CD1c-positive myeloid dendritic cell (primary cell): ENCODE measurements around the gene TPPP.
A peak's percentile ranks its signal among the peaks of the same experiment; 100 is the strongest.
"Not testable (repeated sequence)": the region's sequence is repeated elsewhere in the genome, so short reads cannot be mapped to it uniquely, and the experiment has no call there.

Experiments
- DNase-seq: peaks from one replicate; pipeline ENCODE4 v3.0.0-alpha.2; 2016; ENCODE audit errors: extremely low spot score

TPPP gene

DNA sequence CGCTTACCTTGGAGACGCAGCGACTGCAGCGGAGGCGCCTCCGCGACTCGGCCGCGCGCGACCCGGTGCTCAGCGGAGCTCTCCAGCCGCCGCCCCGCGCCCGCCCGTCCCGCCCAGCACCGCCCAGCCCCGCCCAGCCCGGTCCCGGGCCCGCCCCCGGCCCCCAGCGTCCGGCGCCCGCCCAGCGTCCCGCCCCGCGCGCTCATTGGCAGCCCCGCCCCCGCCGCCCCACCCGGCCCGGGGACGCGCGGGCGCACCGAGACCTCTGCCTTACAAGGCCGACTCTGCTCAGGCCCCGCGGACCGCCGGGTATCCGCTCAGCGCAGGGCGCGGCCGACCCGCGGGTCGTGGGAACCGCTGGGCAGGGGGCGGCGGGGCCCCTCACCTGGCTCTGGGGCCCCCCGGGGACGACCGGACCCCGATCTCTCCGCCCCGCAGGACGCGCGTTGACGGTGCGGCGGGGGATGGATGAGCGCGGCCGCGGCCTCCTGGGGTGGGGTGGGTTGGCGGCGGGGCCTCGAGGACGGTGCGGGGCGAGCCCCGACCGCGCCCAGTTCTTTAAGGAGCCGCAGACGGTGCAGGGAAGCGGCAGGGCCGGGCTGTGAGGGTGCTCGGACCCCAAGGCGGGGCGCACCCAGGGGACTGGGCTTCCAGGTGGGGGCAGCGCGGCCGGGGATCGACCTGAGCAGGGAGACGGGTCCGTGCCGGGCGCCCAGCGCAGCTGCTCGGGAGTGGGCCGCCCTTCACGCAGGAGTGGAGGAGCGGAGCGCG, at the start of gene TPPP:
Gene TPPP, minus strand, starts transcription at position 82 of the 771 bp plus-strand sequence. CDS start 15,292 bp downstream, outside the sequence.
- peak; percentile 83 for DNase-seq

DNA sequence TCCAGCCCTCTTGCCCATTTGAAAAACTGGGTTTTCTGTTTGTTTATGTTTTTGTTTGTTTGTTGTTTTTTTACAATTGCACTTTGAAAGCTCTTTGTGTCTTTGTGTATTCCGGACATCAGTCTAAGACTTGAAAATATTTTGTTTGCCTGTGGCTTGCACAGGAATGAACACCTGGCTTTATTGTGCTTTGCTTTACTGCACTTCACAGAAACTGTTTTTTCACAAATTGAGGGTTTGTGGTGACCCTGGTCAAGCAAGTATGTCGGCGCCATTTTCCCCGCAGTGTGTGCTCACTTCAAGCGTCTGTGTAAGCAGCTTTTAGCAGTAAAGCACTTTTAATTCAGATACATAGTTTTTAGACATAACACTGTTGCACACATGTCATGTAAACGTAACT, 49.1 kb upstream of the TPPP start:
- not testable (repeated sequence) for DNase-seq

DNA sequence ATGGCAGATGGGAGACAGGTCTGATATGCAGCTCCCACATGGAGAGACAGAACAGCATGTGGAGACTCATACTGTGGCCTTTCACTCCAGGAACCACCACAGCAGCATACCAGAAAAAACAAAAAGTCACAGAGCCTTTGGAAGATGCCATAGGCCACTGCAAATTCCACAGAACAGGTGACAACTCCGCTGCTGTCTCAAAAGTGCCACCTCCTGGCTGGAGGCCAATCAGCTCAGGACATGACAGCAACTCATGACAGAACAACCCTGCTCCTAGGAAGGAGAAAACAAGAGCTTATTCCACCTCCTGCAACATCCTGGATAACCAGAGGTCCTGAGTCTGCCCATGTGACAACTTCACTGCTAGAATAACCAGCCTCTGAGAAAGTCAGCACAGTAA, 41.0 kb upstream of the TPPP start:
- not testable (repeated sequence) for DNase-seq

DNA sequence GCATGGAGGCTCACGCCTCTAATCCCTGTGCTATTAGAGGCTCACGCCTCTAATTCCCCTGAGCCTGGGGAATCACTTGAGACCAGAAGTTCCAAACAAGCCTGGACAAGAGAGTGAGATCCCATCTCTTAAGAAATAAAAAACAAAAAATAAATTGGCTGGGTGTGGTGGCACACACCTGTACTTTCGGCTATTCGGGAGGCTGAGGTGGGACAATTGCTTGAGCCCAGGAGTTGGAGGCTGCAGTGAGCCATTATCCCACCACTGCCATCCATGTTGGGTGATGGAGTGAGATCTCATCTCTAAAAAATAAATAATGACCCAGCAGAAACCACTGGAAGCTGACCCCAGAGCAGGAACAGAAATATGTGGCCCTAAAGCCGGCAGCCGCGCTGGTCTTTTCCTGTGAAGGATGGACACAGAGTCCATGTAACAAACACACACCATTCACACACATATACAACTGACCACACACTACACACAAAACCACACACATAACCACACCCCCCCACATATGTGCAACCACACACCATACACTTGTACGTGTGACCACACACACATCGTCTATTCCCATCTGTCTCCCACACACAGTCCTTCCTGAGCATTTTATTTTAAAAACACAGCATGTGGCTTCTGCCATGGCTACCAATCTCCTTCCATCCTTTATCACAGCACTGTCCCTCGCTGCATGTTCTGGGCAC, 39.8 kb upstream of the TPPP start:
- DNase-seq: not testable (repeated sequence)

DNA sequence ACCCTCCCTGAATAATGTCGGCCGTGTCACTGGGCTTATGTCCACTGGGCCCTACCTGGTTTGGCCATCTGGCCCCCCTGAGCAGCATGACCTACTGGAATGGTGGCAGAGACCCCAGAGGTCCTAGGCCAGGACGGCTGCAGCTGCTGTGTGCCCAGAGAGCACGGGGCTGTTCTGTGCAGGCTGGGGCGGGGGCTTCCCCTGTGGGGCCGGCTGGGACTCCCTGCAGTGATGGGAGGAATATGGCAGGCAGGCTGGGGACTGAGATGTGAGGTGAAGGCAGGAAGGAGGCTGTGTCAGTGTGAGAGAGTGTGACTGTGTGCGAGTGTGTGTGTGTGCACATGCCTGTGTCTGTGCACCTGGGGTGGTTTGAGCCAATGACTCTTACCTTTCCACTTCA, 36.1 kb upstream of the TPPP start:
- not testable (repeated sequence) for DNase-seq

DNA sequence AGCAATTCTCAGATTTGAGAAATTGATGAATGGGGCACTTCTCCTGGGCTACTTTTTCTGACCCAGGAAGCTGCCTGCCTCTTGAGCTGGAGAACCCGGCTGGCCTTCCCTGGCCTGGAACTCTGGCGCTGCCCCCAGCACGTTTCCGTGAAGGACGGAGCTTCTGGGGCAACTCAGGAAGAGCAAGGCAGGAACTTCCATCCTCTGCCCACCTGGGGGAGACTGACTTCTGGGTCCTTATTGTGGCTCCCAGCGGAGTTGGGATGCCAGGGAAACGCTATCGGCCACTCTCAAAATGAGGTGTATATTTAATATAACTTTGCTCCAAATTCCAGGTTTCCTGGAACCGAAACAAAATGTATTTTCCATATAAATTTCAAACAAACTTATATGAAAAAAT, 33.9 kb upstream of the TPPP start:
- not testable (repeated sequence) for DNase-seq

DNA sequence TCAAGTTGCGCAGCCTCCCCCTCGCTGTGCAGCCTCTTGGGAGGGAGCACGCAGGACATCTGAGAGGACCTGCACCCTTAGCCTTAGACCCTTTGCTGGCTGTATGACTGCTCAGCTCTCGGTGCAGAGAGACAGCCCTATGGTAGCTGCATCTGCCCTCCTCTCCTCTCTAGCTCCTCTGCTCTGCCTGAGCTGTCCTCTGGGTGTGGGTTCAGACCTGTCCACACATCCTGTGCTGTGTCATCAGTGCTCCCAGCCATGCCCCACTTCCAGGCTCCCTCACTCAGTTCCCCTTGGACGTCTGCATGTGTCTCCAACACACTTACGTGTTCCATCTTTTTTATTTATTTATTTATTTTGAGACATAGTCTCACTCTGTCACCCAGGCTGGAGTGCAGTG, 30.7 kb upstream of the TPPP start:
- not testable (repeated sequence) for DNase-seq

DNA sequence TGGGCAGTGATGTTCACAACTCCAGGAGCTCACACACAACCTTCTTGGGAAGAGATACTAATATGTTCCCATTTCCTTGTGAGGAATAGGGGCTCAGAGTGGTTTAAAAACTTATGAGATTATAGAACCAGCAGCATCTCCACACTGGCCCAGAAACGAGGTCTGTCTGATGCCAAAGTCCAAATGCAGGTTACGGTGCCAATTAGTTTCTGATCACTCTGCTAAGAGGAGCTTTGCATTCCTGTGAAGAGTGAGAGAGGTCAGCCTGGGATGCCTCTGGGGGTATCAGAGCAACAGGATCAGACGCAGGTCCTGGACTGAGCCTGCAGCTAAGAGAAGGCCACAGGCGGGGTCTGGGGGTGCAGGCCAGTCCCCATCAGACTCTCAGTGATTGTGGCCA, 30.2 kb upstream of the TPPP start:
- not testable (repeated sequence) for DNase-seq

DNA sequence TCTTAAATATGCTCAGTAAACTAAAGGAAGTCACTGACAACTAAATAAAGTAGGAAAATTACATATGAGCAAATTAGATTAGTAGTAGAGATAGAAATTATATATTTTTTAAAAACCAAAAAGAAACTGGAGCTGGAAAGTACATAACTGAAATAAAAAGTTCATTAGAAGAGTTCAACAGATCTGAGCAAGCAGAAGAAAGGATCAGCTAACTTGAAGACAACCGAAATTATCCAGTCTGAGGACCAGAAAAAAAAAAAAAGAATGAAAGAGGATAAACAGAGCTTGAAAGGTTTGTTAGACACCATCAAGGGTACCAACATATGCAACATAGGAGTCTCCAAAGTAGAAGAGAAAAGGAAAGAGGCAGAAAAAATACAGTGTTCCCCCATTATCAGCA, 26.2 kb upstream of the TPPP start:
- DNase-seq: not testable (repeated sequence)

DNA sequence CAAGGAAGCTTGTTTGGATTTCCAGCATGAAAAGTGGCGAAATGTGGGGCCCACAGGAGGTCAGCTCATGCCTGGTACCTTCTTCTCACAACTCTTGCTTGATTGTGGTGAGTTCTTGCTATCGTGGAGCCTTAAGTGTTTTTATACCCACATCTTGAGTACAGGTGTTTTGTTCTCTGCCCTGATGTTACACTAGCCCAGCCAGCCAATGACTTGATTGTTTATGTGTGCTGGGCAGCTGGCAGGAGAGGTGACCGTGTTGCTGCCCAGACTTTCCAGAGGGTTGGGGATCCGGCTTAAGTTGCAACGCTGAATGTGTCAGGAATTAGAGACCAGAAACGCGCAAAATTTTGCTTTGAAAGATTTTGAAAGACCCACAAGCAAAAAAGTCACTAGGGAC, 24.0 kb upstream of the TPPP start:
- DNase-seq: no peak

DNA sequence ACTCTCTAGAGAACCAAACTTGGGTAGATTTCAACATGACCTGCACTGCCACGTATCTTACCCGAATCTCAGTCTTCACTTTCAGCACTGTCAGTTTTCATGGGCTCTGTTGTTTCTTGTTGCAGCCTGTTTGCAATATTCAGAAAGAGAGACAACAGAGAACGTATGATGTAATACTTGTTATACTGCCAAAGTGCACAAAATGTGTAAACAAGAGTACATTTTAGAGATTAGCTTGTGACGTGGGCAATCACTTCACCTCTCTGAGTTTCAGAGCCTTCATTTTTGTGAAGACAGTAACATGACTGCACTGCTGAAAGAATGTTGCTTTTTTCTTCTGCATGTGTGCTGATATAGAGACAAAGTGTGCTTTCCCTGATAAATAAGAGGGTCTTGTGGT, 23.6 kb upstream of the TPPP start:
- not testable (repeated sequence) for DNase-seq

DNA sequence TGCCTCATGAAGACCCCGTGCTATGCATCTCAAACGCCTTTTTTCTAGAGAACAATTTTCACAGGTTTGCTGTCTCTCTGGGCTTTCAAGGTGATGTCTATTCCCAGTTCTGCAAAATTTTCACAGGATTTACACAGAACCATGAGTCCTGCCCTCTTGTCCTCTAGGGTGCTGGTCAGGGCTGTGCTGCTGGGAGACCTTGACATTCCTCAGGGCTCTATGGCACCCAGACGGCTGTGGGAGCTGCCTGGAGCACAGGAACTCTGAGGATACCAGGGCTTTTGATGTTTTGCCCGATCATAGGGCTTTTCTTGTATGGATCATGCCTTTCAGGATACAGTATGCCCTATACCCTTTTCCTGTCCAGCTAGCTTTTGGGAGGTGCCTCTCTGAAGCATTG, 22.5 kb upstream of the TPPP start:
- DNase-seq: not testable (repeated sequence)

DNA sequence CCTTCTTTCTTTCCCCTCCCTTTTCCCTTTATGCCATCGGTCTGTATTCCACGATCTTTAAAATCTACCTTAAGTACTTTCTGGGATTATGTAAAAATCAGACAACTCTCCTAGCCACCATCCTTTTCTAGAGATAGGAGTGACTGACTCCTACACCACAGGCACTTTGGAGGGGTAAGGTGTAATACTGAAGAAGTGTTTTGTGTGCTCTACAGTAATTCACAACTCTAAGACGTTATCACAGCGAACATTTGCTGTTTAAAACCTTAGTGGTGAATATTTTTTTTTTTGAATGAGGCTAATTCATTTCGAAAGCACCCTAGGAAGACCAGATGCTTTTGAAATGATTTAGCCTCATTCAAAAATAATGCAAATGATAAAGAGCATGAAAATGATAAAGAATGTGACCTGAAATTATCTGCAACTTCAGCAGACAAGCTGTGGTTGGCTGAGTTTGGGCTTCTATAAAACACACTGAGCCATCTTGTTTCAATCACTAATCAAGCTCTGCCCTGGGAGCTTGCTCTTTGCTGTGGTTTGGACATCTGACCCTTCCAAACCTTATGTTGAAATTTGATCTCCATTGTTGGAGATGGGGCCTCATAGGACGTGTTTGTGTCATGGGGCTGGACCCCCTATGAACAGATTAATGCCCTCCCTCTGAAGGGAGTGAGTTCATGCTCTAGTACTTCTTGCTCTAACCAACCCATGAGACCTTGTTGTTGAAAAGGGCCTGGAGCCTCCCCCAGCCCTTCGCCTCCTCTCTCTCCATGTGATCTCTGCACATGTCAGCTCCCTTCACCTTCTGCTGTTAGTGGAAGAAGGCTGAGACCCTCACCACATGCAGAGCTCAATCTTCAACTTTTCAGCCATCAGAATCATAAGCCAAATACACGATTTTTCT, 21.3 kb upstream of the TPPP start:
- DNase-seq: not testable (repeated sequence)

DNA sequence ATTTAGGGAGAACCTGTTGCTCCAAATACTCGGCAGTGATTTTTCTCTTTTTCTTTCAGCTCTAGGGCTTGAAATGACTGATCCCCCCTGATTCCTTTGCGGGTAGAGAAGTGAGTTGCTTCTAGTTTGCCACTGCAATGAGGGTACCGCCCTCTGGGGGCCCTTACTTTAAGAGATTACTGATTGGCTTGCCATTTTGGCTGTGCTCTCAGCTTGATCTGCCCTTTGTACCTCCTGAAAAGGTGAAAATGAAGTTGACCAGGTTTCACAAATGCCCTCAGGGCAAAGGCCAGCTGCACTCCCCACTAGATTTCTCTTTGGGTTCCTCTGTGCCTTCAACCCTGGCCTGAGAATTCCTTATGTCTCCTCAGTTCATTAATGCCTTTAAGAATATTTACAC, 20.5 kb upstream of the TPPP start:
- not testable (repeated sequence) for DNase-seq

DNA sequence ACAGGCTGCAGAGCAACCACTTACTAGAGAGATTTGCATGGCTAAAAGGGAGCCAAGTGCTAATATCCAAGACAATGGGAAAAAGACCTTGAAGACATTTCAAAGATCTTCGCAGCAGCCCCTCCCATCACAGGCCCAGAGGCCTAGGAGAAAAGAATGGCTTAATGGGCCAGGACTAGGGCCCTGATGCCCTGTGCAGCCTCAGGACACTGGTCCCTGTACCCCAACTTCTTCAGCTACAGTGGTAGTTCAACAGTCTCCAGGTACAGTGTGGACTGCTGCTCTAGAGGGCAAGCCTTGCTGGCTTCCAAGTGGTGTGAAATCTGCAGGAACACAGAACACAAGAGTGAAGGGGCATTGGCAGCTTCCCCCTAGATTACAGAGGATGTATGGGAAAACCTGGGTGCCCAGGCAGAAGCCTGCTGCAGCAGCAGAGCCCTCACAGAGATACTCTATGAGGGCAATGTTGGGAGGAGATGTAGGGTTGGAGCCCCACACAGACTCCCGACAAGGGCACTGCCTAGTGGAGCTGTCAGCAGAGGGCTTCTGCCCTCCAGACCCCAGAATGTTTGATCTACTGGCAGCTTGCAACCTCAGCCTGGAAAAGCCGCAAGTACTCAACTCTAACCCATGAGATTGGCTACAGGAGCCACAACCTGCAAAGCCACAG, 15.8 kb upstream of the TPPP start:
- DNase-seq: not testable (repeated sequence)

DNA sequence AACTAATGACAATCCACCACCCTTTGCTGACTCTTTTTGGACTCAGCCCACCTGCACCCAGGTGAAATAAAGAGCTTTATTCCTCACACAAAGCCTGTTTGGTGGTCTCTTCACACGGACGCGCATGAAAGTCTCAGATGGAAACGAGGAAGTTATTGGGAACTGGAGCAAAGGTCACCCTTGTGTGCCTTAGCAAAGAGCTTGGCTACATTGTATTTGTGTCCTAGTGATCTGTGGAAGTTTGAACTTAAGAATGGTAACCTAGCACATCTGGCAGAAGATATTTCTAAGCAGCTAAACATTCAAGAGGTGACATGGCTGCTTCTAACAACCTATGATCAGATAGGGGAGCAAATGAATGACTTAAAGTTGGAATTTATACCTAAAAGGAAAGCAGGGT, 15.2 kb upstream of the TPPP start:
- DNase-seq: not testable (repeated sequence)

DNA sequence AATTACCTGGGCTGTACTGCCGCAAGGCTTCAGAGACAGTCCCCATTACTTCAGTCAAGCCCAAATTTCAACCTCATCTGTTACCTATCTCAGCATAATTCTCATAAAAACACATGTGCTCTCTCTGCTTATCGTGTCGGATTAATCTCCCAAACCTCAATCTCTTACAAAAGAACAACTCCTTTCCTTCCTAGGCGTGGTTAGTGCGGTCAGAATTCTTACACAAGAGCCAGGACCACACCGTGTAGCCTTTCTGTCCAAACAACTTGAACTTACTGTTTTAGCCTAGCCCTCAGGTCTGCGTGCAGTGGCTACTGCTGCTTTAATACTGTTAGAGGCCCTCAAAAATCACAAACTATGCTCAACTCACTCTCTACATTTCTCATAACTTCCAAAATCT, 13.0 kb upstream of the TPPP start:
- not testable (repeated sequence) for DNase-seq

DNA sequence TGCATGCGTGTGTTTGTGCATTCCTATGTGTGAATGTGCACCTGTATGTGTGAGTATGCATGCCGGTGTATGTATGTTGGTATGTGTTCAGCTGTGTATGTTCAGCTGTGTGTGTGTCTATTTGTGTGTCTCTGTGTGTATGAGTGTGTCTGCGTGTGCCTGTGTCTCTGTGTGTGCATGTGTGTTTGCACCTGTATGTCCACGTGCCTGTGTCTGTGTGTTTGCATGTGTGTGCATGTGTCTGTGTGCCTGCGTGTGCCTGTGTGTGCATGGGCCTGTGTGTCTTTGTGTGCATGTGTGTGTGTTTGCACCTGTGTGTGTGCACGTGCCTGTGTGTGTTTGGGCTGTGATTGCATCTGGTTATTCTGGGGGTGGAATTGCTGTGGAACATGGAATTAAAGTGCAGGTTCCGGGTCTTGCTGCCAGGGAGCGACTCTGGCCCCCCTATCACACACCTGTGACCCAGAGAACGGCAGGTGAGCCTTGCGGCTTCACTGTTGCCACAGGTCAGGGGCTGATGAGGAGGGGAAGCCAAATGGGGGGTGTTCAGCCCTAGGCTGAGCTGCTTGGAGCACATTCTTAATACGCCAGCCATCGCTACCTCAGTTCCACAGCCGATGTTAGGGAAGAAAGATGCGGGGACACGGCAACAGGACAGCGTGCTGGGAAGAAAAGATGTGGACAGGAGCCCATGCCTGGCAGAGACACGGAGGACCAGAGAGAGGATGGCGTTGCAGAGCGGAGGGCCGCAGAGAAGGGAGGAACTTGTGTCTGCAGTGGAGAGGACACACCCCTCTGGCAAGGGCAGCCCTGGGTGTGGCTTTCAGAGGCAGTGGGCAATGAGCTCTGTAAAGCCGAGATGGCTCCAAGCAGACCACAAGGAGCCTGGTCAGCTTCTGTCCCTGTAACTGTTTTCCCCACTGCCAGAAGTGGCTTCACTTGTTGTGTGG, 3.9 kb upstream of the TPPP start:
- DNase-seq: not testable (repeated sequence)

DNA sequence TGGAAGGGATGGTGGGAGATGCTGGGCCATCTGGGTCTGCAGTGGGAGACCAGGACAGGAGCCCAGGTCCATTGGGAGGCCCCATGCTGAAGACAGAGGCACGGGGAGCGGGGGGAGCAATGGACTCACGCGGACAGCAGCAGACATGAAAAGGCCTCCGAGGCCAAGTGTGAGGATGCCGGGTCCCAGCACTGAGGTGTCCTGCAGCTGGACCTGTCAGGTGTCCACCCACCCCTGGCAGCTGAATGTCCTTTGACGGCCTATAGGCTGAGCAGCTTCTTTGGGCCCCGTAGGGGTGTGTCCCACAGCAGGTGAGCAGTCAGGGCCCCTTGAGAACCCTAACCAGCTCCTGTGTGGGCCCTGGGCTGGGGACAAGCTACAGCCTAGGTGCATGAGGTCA, 3.0 kb upstream of the TPPP start:
- not testable (repeated sequence) for DNase-seq

DNA sequence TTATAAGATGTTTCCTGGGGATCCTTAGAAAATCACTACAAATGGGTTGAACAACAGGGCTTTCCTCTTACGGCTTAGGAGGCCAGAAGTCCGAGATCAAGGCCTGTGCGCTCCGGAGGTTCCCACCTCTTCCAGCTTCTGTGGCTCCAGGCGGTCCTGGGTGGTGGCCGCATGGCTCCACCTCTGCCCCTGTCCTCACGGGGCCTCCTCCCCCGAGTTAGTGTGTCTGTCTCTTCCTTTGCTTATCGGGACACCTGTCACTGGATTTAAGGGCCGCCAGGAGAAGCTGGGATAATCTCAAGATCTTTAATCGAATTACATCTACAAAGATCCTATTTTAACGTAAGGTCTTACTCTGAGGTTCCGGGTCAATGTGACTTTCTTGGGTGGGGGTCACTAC, 2.3 kb upstream of the TPPP start:
- not testable (repeated sequence) for DNase-seq
